ENCODE data around the gene RHBDD2. TPM values are rescaled to one million over a fixed set of nuclear protein-coding genes. Genes with fewer than 3 reads are reported as not detected.

RHBDD2 gene
- total and polyA plus RNA-seq, 10 of the 15 experiments (the other 5 are each of a cell fraction or from before 2014, with no cell fraction given): 3.9 to 39.8 (median 16.9) TPM

GRCh38 chr7:75922966-75923603 is 44.3 kb downstream of the RHBDD2 start:
- DNase-seq (ENCODE audit: low read depth, low spot score) (no peak), ATAC-seq (peak; percentile 47; the same call in 2 of the 3 replicates), FAIRE-seq (no peak)
- Histone ChIP-seq H4K20me1 (ENCODE audit: control insufficient read depth, insufficient read depth) (no peaks in the 10 kb centered on the region), H3K4me1 (ENCODE audit: control insufficient read depth, insufficient read depth, low read length) (peaks cover 27% of the 10 kb centered on the region), H3K9ac (ENCODE audit: control insufficient read depth, insufficient read depth, low read length) (no peak overlapping the region), H2AFZ (ENCODE audit: control insufficient read depth, low read depth, low read length) (no peak overlapping the region), H3K27me3 (replicated peaks in 1 of 2; ENCODE audit: control insufficient read depth in 2 of 2, insufficient read depth in 2 of 2, low read length in 1 of 2) (no peaks in the 10 kb centered on the region), H3K27ac (ENCODE audit: control insufficient read depth, insufficient read depth) (peak overlapping the region; percentile 52), H3K4me2 (ENCODE audit: control insufficient read depth, insufficient read depth) (peak overlapping the region; percentile 40), H3K79me2 (ENCODE audit: control insufficient read depth, insufficient read depth, low read length) (peaks cover 31% of the 10 kb centered on the region), H3K9me3 (replicated peaks; ENCODE audit: control insufficient read depth, insufficient read depth, low read length) (no peaks in the 10 kb centered on the region), H3K36me3 (ENCODE audit: control insufficient read depth in 2 of 2, insufficient read depth in 2 of 2, low read length in 1 of 2) (no peaks in the 10 kb centered on the region), H3K4me3 (no peak overlapping the region)
- intact Hi-C loops (cut with micrococcal nuclease; ENCODE audit: unreplicated experiment) (no loop called here), in situ Hi-C loops (cut with MboI) (no loop called here)
- ChIA-PET POLR2A (no interaction called here), RAD21 (ENCODE audit: unreplicated experiment) (interaction anchor here (2.1 kb wide), 1 partner anchor 97 kb away, joined by 7 read pairs; no protein-coding TSS in a partner anchor), CTCF (no interaction called here), SMC1A (ENCODE audit: uncharacterized antibody, unreplicated experiment) (interaction anchor here (1.2 kb wide), 1 partner anchor 23 kb away, joined by 3 read pairs; no protein-coding TSS in a partner anchor)
- WGBS (ENCODE audit: insufficient coverage, insufficient replicate concordance, low lambda C conversion rate, missing lambda C conversion rate): 62% methylated on average over 9 of the region's 9 CpGs
- peak; percentile 81 for TF ChIP-seq NR2F1 (conservative IDR thresholded peaks at IDR 0.05)
- TF ChIP-seq JUNB (IDR thresholded peaks at IDR 0.05): 0 out of 2 replicates have a peak, but pooled peaks have one; percentile 26
- TF ChIP-seq IKZF1 (conservative IDR thresholded peaks at IDR 0.05): peak; percentile 7; the same call in 1 of the 2 replicates
- TF ChIP-seq RUNX3 (IDR thresholded peaks at IDR 0.05; ENCODE audit: low read length): peak; percentile 35; the same call in 1 of the 2 replicates
- TF ChIP-seq EED (IDR thresholded peaks at IDR 0.05; ENCODE audit: low read depth): peak; percentile 46; the same call in 1 of the 2 replicates
- TF ChIP-seq FOXM1 (IDR thresholded peaks at IDR 0.05; ENCODE audit: low read depth, low read length): 0 out of 2 replicates have a peak, but pooled peaks have one; percentile 30
- TF ChIP-seq IRF4 (IDR thresholded peaks at IDR 0.05; ENCODE audit: low read depth, low read length): 0 out of 2 replicates have a peak, but pooled peaks have one; percentile 23
- no peak for TF ChIP-seq TCF12 (IDR thresholded peaks at IDR 0.05; ENCODE audit: low read depth, low read length)
- TF ChIP-seq MYB (IDR thresholded peaks at IDR 0.05; ENCODE audit: borderline replicate concordance, low read depth, low read length): no peak
- TSS peak; percentile 9 for BruUV-seq (replicated peaks)

Measured in GM12878 (cell line).